HG02610 (cell line): ENCODE measurements around the gene COL23A1.

Source experiments
- ATAC-seq: cut with Tn5 transposase; IDR thresholded peaks from one replicate; pipeline ENCODE4 v1.9.1; 2021; ENCODE audit warnings: mild to moderate bottlenecking, moderate library complexity; ENCODE audit not compliant: unreplicated experiment

COL23A1 gene

GRCh38 chr5:178428341-178429155, 161.6 kb downstream of the COL23A1 start:
- ATAC-seq: no peak

GRCh38 chr5:178427576-178428197, 162.5 kb downstream of the COL23A1 start:
- ATAC-seq: no peak

GRCh38 chr5:178426326-178427130, 163.7 kb downstream of the COL23A1 start:
- ATAC-seq: no peak

GRCh38 chr5:178425621-178426068, 164.5 kb downstream of the COL23A1 start:
- ATAC-seq: no peak

GRCh38 chr5:178424810-178425177, 165.4 kb downstream of the COL23A1 start:
- no peak for ATAC-seq

GRCh38 chr5:178423901-178424809, 166.0 kb downstream of the COL23A1 start:
- no peak for ATAC-seq

GRCh38 chr5:178423431-178423830, 166.8 kb downstream of the COL23A1 start:
- no peak for ATAC-seq

GRCh38 chr5:178422400-178422775, 167.8 kb downstream of the COL23A1 start:
- ATAC-seq: no peak

GRCh38 chr5:178421699-178422399, 168.3 kb downstream of the COL23A1 start:
- no peak for ATAC-seq

- no peak for ATAC-seq
Observed at GRCh38 chr5:178421128-178421527, 169.1 kb downstream of the COL23A1 start.

GRCh38 chr5:178420354-178420781, 169.8 kb downstream of the COL23A1 start:
- no peak for ATAC-seq

- no peak for ATAC-seq
Observed at GRCh38 chr5:178419651-178420050, 170.5 kb downstream of the COL23A1 start.

GRCh38 chr5:178419196-178419595, 171.0 kb downstream of the COL23A1 start:
- ATAC-seq: no peak

- ATAC-seq: no peak
Observed at GRCh38 chr5:178418471-178419010, 171.7 kb downstream of the COL23A1 start.

GRCh38 chr5:178418031-178418430, 172.2 kb downstream of the COL23A1 start:
- no peak for ATAC-seq

GRCh38 chr5:178417391-178417811, 172.8 kb downstream of the COL23A1 start:
- no peak for ATAC-seq

GRCh38 chr5:178416919-178417318, 173.3 kb downstream of the COL23A1 start:
- no peak for ATAC-seq

GRCh38 chr5:178416206-178416882, 173.8 kb downstream of the COL23A1 start:
- ATAC-seq: no peak

GRCh38 chr5:178415353-178415752, 174.8 kb downstream of the COL23A1 start:
- no peak for ATAC-seq
